ENCODE measurements around the gene ZNRF2.

DNA sequence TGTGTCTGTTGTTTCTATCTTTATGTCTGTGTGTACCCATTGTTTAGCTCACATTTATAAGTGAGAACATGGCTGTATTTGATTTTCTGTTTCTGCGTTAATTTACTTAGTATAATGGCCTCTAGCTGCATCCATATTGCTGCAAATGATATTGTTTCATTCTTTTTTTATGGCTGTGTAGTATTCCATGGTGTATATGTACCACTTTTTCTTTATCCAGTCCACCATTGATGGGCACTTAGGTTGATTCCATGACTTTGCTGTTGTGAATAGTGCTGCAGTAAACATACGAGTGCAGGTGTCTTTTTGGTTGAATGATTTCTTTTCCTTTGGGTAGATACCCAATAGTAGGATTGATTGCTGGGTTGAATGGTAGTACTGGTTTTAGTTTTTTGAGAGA lies 48.2 kb downstream of the ZNRF2 start:
- no peak for TF ChIP-seq EZH2 (IDR thresholded peaks at IDR 0.05)
- no peak for TF ChIP-seq POLR2AphosphoS5 (IDR thresholded peaks at IDR 0.05; ENCODE audit: borderline replicate concordance, low read depth, low read length)
- TF ChIP-seq FOXP2 (optimal IDR thresholded peaks at IDR 0.05; ENCODE audit: control extremely low read depth, extremely low read length, insufficient read depth) = no peak

All from SK-N-MC (cell line).